GM18498 (cell line): ENCODE results near the gene NR2C1.
"Not testable (repeated sequence)": the region's sequence is repeated elsewhere in the genome, so short reads cannot be mapped to it uniquely, and the experiment has no call there.

ENCODE experiments used
- ATAC-seq: cut with Tn5 transposase; IDR thresholded peaks from one replicate; pipeline ENCODE4 v1.9.1; 2021; ENCODE audit warnings: mild to moderate bottlenecking, moderate library complexity; ENCODE audit not compliant: unreplicated experiment

The NR2C1 gene

DNA sequence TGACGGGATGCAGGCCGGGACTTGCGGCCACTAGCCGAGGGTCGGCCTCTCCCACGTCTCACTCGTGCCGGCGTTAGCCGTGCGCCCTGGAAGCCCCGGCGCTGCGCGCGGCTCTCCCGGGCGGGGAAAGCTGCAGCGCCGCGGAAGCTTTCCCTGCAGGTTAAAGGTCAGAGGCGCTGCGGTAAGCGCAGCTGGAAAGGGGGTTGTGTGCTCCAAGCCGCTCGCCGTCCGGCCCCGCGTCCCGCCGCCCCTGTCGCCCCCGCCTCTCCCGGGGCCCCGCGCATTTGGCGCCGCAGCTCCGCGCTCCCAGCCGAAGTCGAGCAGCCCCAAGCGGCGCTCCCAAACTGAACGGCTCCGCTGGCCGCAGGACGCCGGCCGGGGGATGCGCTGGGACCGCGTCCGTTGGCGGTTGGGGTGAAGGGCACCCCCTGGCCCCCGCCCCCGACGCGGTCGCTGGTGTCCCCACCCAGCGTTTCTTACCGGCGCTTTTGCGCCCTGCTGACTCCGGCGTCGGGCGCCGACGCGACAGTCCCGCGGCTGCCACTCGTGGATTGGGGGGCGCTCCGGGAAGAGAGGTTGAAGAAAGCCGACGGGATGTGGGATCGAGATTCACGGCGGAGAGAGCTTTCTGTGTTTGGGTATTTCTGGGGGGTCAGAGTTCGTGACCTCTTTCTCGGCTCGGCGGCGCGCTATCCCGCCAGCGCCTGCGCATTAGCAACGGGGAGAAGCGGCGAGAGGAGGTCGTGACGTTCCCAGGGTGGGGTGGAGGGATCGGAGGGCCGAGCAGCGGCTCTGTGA, at the start of gene NR2C1:
Gene NR2C1, minus strand, starts transcription at position 719 of the 798 bp plus-strand sequence. CDS start 6,234 bp downstream, outside the sequence.
- peak; percentile 97 for ATAC-seq

DNA sequence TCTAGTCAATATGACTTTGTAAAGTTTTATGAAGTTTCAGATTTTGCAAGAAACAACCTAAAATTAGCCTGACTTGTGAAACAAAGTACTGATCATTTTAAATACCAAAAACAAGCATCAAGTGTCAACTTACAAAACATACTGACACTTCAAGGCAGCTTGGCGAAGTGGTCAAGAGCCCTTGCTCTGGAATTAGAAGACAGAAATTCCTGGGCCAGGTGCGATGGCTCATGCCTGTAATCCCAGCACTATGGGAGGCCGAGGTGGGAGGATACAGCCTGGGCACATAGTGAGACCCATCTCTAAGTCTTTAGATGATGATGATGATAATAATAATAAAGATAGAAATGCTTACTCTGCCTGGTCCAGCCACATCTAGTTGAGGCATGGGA, 45.4 kb upstream of the NR2C1 start:
- ATAC-seq, result no peak

DNA sequence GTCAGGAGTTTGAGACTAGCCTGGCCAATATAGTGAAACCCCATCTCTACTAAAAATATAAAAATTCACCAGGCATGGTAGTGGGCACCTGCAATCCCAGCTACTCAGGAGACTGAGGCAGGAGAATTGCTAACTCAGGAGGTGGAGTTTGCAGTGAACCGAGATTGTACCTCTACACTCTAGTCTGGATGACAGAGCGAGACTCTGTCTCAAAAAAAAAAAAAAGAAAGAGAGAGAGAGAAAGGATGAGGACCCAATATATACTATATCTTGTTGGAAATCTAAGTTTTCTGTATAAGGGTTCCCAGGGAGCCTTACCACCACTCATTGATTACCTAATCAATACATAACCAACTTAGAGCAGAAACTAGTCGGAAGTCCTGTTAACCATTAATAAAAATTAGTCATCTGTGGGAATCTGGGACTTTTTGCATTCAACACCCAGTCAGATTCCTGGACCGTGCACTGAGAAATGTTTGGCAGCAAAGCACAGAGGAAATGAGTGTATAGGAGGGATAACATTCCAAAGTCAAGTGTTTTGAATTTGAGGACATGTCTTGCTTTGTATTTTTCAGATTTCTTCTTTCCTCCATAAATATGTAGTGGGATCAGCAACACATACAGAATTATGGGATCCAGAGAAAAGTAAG, 44.8 kb upstream of the NR2C1 start:
- no peak for ATAC-seq

DNA sequence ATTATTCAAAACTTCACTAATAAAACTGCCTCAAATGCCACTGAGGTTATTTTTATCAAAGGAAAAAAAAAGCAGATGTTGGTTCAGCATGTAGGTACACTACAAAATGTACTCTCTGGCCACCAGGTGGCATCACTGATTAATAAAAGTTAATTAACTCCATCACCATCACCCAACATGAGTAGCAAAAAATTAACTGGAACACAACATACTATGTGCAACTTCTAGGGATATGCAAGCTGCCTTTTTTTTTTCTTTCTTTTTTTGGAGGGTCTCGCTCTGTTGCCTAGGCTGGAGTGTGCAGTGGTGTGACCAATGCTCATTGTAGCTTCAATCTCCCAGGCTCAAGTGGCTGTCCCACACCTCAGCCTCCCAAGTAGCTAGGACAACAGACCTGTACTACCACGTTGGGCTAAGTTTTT, 43.8 kb upstream of the NR2C1 start:
- ATAC-seq, result peak; percentile 80

DNA sequence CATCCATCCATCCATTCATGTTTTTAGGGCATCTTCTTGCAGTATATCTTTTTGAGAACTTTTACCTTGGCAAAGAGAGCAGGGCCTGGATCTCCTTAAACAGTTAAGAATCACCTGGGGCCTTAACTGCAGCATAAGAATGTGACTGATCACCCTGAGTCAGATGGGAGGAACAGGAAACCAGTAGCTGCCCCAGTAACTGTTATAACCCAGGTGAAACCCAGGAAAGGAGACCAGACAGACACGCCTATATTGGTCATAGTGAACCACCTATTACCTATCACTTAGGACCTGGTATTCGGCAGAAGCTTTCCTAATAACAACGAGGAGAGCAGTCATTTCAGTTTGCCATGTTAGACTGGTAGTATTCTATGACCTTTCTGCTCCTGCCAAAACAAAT, 43.4 kb upstream of the NR2C1 start:
- ATAC-seq, result peak; percentile 66

DNA sequence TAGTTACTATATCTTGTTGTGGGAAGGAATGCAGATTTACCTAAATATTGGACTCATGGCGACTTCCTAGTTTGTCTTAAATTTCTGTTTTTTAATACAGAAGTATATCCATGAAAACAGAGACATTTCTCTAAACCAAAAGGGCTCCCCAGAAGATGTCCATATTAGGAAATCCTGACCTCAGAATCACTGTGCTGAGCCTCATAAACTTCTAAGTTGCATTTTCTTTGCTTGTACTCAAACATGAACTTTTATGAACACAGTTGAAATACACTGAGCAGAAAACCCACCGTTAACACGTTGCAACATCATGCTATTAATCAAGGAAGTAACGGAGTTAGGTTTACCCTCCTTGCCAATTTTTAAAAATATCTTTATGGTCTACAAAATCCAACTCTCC, 42.9 kb upstream of the NR2C1 start:
- no peak for ATAC-seq

DNA sequence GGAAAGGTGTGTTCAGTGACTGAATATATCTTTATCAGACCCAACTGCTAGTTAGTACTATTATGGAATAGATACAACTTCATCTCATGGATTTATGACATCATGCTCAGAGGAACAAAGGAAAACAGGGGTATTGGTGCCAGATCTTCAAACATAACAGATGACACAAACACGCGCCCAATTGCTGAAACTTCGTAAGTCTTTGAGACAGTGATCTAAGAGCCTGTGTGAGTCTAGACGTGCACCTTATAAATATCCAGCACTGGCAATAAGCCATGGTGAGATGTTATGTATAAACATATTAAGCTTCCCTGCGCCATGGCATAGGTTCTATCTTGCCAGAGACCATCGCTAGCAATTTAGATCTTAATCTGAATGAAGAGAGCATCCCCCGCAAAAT, 42.2 kb upstream of the NR2C1 start:
- no peak for ATAC-seq

DNA sequence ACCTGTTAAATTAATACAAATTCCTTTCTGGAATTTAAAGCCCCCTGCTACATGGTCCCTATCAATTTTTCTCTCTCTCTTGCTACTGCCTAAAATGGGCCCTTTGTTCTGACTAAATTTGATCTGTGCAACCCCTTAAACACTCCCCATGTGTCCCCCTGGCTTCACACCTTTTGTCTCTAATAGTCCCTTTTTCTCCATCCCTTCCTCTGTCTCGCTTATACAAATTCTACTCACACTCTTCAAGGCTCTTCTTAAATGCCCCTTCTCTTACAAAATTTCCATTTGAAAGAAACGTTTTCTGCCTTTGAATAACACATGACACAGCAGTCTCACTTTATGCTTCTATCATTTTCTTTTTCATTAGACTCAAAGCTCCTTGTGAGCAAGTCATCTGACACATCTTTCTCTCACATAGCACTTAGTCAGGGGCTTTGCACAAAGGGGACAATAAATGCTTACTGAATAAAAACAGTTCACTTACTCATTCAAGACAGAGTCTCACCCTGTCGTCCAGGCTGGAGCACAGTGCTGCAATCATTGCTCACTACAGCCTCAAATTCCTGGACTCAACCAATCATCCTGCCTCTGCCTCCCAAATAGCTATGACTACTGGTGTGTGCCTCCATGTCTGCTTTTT, 41.5 kb upstream of the NR2C1 start:
- no peak for ATAC-seq

DNA sequence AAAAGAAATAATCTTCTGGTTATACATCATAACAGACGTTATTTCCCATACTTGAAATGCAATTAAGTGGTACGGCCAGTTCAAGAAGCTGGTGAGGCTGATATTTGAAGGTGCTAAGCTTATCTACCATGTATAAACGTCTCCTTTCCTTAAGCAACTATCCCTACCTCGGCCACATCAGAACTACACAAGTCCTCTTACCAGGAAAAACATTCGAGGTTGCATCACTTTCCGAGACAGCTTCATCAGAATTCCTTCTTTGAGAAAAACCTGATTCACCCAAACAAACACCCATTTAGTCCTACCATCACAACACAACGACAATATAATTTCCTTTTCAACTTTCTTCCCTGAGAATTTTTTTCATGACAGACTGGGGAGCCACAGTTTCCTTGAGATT, 33.9 kb upstream of the NR2C1 start:
- no peak for ATAC-seq

DNA sequence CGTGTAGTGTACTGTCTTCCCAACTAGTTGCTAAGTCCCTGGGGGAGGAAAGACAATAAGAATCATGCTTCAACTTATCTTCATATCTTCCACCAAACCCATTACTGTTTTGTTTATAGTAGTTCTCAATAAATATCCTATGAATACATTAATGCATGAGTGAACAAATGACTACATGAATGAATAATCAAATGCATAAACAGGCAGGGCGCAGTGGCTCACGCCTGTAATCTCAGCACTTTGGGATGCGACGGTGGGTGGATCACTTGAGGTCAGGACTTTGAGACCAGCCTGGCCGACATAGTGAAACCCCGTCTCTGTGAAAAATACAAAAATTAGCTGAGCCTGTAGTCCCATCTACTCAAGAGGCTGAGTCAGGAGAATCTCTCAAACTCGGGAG, 32.1 kb upstream of the NR2C1 start:
- no peak for ATAC-seq

DNA sequence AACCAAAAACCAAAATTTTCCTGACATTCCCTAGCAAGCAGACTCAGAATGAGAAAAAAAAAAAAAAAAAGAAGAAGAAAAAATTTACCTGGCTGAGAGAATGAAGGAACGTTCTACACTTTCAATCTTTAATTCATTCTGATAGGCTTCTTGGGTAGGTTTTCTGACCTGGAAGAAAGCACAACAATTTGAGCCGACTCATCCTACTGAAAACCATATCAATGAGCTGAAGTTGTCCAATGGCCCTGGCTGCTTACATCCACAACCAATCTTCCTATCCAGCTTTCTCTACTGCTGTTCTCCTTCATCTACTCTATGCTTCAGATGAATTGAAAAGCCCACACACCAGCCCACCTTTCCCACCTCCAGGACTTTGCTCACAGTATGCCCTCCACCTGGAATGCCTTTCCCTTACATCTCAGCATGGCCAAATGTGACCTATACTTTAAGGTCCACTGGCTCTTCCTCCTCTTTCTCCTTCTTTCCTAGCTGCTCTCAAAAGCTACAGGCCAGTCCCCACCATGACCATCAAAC, 31.6 kb upstream of the NR2C1 start:
- no peak for ATAC-seq

DNA sequence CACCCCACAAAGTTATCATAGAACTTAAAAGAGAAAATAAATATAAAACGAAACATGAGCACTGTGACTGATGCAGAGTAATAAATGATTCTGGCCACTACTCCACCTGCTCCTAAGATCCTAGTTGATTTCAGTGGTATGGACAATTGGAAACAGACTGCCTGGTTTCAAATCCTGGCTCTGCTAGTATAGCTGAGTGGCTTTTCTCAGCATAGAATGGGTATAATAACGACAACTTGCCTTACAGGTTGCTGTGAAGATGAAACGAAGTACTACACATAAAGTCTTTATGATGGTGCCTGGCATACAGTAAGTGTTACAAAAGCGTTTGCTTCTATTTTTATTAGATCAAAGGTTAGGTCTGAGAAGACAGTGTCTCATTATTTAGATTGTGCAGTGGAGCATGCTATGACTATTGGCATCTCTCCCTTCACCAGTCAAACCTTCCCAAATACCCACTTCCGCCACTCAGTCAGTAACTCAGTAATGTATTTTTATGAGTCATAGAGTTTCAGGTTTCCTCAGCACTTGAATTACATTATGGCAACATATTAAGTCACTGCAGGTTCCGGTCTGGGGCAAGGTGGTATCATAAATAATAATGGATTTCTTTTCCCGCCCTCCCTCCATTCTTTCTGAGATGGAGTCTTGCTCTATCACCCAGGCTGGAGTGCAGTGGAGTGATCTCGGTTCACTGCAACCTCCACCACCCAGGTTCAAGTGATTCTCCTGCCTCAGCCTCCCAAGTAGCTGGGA, 29.7 kb upstream of the NR2C1 start:
- peak; percentile 92 for ATAC-seq

DNA sequence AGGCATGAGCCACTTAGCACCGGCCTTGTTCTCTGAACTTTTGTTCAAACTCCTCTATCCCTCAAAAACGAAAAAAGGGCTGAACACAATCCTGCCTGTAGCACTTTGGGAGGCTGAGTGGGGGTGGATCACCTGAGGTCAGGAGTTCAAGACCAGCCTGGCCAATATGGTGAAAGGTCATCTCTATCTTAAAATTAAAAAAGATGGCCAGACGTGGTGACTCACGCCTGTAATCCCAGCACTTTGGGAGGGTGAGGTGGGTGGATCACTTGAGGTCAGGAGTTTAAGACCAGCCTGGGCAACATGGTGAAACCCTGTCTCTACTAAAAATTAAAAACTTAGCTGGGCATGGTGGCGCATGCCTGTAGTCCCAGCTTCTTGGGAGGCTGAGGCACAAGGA, 28.5 kb upstream of the NR2C1 start:
- ATAC-seq, result not testable (repeated sequence)

DNA sequence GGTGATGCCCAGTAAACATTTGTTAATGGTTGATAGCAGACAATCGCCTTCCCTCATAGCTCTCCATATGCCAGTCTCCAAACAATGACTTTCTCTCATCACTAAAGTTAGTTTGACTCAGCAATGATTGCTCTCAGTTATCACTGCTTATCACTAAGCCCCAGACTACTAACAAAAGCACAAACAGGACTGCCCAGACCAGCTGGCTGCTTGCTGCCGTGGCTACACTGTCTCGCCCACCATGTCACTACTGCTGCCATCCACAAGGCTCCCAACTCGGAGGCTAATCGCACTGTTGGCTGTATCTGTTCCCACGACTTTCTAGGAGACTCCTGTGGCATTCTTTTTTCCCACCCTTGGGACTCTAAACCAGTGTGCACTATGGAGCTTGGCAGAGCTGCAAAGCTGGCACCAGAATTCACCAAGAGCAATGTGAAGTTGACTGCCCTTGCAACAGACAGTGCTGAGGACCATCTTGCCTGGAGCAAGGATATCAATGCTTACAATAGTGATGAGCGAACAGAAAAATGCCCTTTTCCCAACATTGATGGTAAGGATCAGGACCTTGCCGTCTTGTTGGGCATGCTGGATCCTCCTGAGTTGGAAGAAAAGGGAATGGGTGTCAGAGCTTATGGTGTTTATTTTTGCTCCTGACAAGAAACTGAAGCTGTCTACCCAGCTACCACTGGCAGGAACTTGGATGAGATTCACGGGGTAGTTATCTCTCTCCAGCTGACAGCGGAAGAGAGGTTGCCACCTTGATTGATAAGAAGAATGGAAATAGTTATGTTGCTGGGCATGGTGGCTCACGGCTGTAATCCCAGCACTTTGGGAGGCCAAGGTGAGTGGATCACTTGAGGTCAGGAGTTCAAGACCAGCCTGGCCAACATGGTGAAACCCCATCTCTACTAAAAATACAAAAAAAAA, 27.1 kb upstream of the NR2C1 start:
- no peak for ATAC-seq

DNA sequence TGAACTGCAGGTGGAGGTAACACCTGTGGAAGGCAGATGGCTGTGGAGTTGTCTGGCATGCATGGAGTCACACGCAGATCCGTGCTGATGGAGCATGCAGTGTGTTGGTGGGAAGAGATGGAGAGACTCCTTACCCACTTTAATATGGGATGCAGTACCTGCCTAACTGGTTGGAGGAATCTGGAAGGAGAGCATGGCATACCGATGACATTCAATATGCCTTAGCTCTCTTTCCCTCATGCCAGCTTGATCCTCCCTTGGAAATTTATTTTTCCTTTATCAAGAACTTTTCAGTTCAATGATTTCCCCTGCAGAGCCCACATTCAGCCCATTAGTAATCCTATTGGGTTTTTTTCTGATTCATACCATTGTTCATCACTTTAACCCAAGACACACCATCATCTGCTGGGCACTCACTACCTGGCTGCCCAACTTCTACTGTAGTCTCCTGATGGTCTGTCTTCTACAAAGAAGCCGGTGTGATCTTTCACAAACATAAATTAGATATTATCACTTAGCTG, 25.9 kb upstream of the NR2C1 start:
- ATAC-seq, result no peak

DNA sequence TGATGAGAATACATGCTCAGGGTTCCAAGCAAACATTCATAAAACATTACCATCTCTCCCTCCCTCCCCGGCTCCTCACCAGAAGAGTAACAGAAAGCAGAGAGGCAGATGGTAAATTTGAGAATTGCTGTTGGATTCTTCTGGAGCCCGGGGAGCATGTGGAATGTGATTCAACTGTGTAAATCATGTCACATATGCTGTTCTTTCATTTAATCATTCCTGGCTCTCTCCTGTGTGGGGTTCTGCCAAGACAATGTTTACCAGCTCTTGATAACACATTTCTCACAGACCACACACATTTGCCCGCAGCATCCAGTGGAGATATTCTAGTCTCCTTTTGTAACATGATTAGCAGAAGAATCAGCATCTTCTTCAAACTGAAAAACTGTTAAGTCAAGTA, 23.4 kb upstream of the NR2C1 start:
- no peak for ATAC-seq

DNA sequence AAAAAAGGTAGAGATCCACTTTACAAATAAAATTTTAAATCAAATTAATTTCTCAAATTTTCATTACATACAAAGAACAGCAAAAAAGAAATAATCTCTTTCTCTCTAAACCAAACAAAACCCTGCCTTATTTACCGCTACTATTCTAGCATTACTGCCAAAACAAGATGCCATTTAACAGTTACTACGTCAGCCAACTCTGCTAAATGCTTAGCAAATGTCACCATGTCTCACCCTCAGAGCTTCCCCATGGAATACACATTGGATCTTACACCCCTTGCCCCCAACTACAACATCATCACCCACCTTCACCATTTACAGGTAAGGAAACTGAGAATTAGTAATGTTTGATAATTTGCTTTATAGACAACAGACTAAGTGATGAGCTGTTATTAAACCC, 23.0 kb upstream of the NR2C1 start:
- no peak for ATAC-seq

DNA sequence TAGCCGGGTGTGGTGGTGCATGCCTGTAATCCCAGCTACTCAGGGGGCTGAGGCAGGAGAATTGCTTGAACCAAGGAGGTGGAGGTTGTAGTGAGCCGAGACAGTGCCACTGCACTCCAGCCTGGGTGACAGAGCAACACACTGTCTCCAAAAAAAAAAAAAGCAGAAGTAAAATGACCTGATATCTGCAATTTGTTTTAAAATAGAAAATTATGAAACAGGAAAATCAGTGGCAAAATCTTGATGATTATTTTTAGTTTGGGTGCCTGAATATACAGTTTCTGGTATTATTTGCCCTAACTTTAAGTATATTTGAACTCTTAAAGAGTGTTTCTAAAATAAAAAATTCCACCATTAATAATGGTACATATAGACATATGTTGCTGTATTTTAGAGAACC, 22.4 kb upstream of the NR2C1 start:
- ATAC-seq, result not testable (repeated sequence)

DNA sequence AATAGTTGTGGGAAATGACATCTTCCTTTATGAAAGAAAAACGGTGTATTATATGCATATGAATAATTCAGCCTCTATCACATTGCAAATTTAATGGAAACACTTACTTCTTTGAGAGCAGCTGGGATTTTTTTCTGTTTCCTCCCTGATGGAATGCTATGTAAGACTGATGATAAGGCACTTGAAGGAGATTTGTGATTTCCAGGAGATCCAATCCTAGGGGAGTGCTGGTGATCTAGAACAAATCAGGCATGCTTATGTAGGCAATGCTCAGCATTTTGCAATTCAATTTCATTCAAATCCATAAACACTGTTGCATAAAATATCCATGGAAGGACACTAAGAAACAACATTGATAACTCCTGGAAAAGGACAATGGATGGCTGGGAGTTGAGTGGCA, 16.0 kb upstream of the NR2C1 start:
- no peak for ATAC-seq

DNA sequence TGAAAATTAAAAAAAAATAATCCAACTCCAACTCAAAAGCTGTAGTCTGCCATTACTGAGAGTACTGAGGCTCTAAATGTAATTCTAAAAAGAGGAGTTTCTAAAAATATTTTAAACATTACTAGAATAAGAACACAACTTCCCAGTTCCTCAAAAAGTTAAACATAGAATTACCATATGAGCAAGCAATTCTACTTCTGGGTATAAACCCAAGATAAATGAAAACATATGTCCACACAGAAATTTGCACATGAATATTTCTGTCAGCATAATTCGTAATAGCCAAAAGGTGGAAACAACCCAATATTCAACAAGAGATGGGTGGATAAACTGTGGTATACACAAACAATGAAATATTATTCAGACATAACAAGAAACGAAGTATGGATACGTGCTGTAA, 15.0 kb upstream of the NR2C1 start:
- ATAC-seq, result peak; percentile 48
